ES-I3 (cell line): ENCODE results near the gene TP53BP2.
"Not testable (repeated sequence)": the region's sequence is repeated elsewhere in the genome, so short reads cannot be mapped to it uniquely, and the experiment has no call there.

Source experiments
- H3K36me3 ChIP-seq: 2 replicates; pipeline ENCODE4 v1.6.1; 2013; ENCODE audit warnings: mild to moderate bottlenecking, low read length, control low read depth, moderate library complexity; ENCODE audit not compliant: insufficient read depth
- H3K4me1 ChIP-seq: 2 replicates; pipeline ENCODE4 v1.6.1; 2013; ENCODE audit warnings: mild to moderate bottlenecking, control low read depth, low read length; ENCODE audit not compliant: insufficient read depth
- H3K9ac ChIP-seq: 2 replicates; pipeline ENCODE4 v1.6.1; 2013; ENCODE audit warnings: low read depth, mild to moderate bottlenecking, low read length, moderate library complexity
- H3K9me3 ChIP-seq: 2 replicates; pipeline ENCODE4 v1.6.1; 2013; ENCODE audit warnings: mild to moderate bottlenecking, low read length, moderate library complexity; ENCODE audit not compliant: control insufficient read depth, insufficient read depth

Gene TP53BP2

DNA sequence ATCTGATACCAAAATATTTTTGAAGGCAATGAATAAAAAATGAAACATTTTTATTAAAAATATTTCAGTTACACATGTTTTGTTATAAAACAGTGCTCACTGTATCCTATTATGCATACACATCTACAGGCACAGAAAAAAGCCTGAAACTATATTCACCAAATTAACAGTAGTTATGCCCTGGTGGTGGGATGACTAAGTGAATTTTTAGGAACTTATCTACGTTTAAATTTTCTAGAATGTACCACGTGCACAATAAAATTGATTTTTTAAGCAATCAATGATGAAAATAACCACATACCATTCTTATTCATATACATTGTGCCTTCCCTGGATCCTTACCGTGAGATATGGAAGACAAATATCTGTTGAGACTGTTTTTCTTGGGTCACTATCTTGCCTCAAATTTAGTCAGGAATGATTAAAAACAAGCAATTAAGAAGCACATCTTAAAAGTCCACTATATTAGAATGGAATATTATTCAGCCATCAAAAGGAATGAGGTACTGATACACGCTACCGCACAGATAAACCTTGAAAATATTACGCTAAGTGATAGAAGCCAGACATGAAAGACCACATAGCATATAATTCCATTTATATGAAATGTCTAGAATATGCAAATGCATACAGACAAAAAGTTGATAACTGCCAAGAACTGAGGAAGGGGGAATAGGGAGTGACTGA lies 17.4 kb downstream of the TP53BP2 start:
- Histone ChIP-seq H3K9me3 (no peaks in the 10 kb centered on the region), H3K9ac (no peak overlapping the region), H3K4me1 (peaks cover 25% of the 10 kb centered on the region), H3K36me3 (no peaks in the 10 kb centered on the region)

- H3K4me1 ChIP-seq = peaks cover 20% of the 10 kb centered on the region; the same call in 1 of the 2 replicates
- H3K9me3 ChIP-seq = no peaks in the 10 kb centered on the region
- H3K36me3 ChIP-seq = no peaks in the 10 kb centered on the region
- H3K9ac ChIP-seq = no peak overlapping the region
These were observed 18.5 kb downstream of the TP53BP2 start for GRCh38 chr1:223827193-223827663.

DNA sequence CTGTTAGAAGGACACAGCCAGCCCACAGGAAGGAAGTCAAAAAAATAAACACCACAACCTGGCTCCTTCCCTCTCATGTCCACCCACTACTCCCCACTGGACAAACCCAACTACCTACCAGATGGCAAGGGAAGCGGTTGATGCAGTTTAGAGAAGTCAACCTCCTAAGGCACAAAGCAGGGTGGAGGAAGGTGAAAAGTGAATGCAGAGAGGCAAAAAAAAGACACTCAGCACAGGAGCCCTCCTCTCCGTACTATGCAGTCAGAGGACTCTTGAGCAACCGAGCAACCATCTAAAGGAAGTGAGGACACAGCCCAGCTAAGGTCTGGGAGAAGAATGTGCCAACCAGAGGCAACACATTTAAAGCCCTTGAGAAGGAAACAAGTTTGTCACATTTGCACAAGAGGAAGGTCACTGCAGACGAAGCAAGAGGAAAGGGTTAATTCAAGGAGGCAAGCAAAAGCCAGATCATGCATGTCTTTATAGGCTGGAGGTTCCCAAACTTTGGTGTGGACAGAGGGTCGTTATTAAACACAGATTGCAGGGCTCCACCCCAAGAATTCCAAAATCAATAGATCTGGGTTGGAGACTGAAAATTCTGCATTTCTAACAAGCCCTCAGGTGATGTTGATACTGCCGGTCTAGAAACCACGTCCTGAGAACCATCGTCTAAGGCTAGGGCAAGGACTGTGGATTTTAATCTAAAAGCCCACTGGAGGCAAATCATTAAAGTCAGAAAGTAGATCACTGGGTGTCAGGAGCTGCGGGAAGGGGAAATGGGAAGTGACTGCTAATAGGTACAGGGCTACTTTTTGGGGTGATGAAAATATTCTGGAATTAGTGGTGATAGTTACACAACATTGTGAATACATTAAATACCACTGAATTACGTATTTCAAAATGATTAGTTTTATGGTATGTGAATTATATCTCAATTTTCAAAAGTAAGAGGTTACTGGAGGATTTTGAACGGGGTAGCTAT lies 19.7 kb downstream of the TP53BP2 start:
- Histone ChIP-seq H3K9me3 (no peaks in the 10 kb centered on the region), H3K4me1 (peaks cover 20% of the 10 kb centered on the region; the same call in 1 of the 2 replicates), H3K36me3 (no peaks in the 10 kb centered on the region), H3K9ac (no peak overlapping the region)

- Histone ChIP-seq H3K4me1 (peaks cover 20% of the 10 kb centered on the region; the same call in 1 of the 2 replicates), H3K36me3 (no peaks in the 10 kb centered on the region), H3K9ac (no peak overlapping the region), H3K9me3 (no peaks in the 10 kb centered on the region)
These were observed 21.0 kb downstream of the TP53BP2 start for GRCh38 chr1:223824712-223825111.

- H3K9ac ChIP-seq = no peak overlapping the region
- H3K4me1 ChIP-seq = peaks cover 20% of the 10 kb centered on the region; the same call in 1 of the 2 replicates
- no peaks in the 10 kb centered on the region for H3K9me3 ChIP-seq
- no peaks in the 10 kb centered on the region for H3K36me3 ChIP-seq
These were observed 21.5 kb downstream of the TP53BP2 start for GRCh38 chr1:223824287-223824686.

DNA sequence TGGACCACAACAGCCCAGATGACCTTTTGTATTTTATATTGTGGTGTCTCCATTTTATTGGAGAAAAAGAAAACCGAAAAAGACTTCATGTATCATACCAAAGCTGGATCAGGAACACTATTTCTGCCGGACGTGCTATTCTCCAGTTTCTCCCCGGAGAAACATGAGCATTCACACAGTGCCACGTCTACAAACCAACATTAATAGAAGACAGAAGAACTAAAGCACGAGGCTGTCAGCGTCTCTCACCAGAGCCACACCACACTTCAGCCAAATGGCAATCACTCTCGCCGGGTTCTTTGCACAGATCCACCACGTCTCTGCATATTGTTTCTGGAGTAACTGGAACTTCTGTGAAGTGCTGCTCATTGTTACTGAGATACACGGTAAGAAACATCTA lies 24.8 kb downstream of the TP53BP2 start:
- Histone ChIP-seq H3K9ac (no peak overlapping the region), H3K4me1 (peaks cover 5% of the 10 kb centered on the region; the same call in 1 of the 2 replicates), H3K36me3 (no peaks in the 10 kb centered on the region), H3K9me3 (no peaks in the 10 kb centered on the region)

DNA sequence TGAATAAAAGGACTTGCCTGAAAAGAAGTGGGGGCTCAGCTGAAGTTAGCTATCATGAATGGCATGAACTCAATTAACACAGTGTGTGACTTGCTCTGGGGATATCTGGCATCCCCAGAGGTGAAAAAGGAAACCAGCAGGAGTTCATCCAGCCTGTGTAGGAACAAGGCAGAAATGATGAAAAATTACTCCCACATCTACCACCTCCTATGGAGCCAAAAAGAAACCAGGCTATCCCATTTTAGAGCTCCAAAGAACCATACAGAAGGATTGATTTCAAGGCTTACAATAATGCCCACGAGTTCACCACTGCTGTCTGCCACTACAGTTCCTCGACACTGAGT lies 25.3 kb downstream of the TP53BP2 start:
- 0 out of 2 replicates have a peak, but pooled peaks cover under 1% of the 10 kb centered on the region for H3K4me1 ChIP-seq
- no peak overlapping the region for H3K9ac ChIP-seq
- H3K36me3 ChIP-seq = no peaks in the 10 kb centered on the region
- no peaks in the 10 kb centered on the region for H3K9me3 ChIP-seq

DNA sequence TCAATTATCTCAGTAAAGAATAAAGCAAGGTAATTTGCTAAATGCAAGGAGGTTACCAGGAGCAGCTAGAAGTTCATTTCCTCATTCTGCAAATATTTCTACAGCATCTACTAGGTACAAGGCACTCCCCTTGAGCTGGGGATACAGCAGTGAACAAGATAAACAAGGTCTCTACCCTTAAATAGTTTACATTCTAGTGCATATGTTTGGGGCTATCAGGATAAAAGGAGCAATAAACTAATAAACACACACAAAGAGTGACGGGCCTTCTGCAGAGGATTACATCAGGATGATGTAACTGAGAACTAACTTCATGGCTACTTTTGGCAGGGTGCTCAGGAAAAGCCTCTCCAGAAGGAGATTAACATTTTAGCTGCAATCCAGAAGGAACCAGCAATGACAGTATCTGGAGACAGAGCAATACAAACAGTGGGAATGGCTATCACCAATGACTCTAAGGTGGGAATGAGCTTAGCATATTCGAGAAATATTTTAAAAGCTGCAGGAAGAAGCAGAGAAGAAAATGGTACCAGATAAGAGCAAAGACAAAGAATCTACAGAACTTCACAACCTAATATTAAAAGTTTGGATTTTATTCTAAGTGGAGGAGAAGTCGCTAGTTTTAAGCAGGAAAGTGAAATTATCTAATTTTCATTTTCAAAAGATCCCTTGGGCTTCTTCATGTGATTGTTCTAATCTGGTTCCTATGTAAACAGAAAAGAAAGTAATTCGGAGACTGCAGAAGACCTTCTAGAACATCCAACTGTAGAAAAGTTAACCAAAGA lies 25.8 kb downstream of the TP53BP2 start:
- Histone ChIP-seq H3K36me3 (no peaks in the 10 kb centered on the region), H3K4me1 (no peaks in the 10 kb centered on the region), H3K9me3 (no peaks in the 10 kb centered on the region), H3K9ac (no peak overlapping the region)

- not testable (repeated sequence) for H3K9me3 ChIP-seq, H3K9ac ChIP-seq, H3K4me1 ChIP-seq, H3K36me3 ChIP-seq
These were observed 28.5 kb downstream of the TP53BP2 start for GRCh38 chr1:223817265-223817664.

DNA sequence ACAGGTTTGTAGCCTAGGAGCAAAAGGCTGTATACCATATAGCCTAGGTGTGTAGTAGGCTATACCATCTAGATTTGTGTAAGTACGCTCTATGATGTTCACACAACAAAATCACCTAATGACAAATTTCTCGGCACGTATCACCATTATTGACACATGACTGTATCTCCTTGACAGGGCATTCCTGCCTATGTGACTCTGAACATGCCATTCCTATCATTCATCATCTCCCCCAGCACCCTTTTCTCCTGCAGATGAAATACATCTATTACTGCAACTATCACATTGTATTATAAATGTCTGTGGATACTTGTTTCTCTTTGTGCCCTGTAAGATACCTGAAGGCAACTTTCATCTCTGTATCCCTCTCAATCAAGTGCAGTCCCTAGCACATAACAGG lies 29.9 kb downstream of the TP53BP2 start:
- H3K4me1 ChIP-seq = no peaks in the 10 kb centered on the region
- H3K9ac ChIP-seq = no peak overlapping the region
- no peaks in the 10 kb centered on the region for H3K9me3 ChIP-seq
- no peaks in the 10 kb centered on the region; the same call in 1 of the 2 replicates for H3K36me3 ChIP-seq

DNA sequence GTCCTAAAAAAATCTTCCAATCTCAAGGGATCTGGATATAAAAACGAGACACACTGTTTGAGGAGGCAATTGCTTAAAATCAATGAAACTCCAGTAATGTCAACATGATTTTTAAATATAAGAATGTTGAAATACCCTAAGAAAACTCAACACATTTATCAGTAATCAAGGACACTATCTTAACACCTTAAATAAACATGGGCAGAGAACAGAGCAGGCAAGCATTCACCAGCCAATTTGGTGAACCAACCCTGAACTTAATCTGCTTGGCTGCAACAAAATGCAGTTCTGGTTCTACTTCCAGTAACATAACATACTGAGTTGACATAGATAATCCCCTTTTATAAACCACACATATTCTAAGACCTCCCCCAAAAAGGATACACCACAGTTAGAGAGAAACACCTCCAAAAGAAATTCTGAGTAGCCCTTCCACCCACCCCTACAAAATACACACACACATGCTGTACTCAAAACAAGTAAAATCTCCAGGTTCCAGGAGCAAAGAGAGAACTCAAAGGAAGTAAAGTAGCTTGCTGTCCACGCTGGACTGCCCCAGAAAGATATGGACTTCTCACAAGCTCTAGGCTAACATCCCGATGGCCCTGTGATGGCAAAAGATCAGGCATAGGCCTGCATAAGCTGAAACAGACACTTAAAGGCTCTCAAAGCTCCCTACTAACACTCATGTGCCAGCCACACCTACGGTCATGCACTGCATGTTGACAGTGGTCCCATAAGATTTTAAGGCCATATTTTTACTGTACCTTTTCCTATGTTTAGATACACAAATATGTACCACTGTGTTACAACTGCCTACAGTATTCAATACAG lies 30.5 kb downstream of the TP53BP2 start:
- Histone ChIP-seq H3K36me3 (no peaks in the 10 kb centered on the region; the same call in 1 of the 2 replicates), H3K4me1 (no peaks in the 10 kb centered on the region), H3K9me3 (no peaks in the 10 kb centered on the region), H3K9ac (no peak overlapping the region)

GRCh38 chr1:223813645-223814044 lies 32.1 kb downstream of the TP53BP2 start:
- no peaks in the 10 kb centered on the region for H3K4me1 ChIP-seq
- no peaks in the 10 kb centered on the region for H3K9me3 ChIP-seq
- H3K9ac ChIP-seq = no peak overlapping the region
- H3K36me3 ChIP-seq = no peaks in the 10 kb centered on the region; the same call in 1 of the 2 replicates

DNA sequence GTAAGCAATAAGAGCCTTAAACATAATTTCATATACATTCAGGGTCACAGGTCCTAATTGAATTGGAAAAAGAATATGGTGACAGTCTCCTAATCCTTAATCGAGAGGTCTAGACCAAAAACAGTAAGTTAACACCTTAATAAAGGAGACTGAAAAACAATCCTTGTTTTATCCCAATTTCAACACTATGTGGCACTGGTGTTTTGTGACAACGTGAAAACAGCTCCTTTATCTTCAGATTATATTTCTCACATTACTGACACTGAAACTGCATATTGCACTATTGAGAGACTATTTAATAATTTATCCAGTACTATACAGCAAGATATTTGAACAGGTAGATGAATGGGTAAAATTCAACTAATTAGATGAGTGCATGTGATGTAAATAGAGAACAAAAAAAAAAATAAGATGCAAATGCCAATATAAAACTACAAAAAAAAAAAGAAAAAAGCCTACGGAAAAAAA lies 34.1 kb downstream of the TP53BP2 start:
- H3K9ac ChIP-seq = no peak overlapping the region
- no peaks in the 10 kb centered on the region for H3K9me3 ChIP-seq
- no peaks in the 10 kb centered on the region for H3K4me1 ChIP-seq
- H3K36me3 ChIP-seq = no peaks in the 10 kb centered on the region; the same call in 1 of the 2 replicates
